ENCODE data around the gene GPR179.

GPR179 gene, protein sequence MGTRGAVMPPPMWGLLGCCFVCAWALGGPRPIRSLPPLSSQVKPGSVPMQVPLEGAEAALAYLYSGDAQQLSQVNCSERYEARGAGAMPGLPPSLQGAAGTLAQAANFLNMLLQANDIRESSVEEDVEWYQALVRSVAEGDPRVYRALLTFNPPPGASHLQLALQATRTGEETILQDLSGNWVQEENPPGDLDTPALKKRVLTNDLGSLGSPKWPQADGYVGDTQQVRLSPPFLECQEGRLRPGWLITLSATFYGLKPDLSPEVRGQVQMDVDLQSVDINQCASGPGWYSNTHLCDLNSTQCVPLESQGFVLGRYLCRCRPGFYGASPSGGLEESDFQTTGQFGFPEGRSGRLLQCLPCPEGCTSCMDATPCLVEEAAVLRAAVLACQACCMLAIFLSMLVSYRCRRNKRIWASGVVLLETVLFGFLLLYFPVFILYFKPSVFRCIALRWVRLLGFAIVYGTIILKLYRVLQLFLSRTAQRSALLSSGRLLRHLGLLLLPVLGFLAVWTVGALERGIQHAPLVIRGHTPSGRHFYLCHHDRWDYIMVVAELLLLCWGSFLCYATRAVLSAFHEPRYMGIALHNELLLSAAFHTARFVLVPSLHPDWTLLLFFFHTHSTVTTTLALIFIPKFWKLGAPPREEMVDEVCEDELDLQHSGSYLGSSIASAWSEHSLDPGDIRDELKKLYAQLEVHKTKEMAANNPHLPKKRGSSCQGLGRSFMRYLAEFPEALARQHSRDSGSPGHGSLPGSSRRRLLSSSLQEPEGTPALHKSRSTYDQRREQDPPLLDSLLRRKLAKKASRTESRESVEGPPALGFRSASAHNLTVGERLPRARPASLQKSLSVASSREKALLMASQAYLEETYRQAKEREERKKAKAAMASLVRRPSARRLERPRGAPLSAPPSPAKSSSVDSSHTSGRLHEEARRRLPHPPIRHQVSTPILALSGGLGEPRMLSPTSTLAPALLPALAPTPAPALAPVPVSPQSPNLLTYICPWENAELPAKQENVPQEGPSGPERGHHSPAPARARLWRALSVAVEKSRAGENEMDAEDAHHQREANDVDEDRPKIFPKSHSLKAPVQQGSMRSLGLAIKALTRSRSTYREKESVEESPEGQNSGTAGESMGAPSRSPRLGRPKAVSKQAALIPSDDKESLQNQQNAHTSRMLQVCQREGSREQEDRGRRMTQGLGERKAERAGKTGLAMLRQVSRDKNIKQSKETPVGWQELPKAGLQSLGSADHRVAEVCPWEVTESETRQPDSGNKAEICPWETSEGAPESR (N-terminal part only)

DNA sequence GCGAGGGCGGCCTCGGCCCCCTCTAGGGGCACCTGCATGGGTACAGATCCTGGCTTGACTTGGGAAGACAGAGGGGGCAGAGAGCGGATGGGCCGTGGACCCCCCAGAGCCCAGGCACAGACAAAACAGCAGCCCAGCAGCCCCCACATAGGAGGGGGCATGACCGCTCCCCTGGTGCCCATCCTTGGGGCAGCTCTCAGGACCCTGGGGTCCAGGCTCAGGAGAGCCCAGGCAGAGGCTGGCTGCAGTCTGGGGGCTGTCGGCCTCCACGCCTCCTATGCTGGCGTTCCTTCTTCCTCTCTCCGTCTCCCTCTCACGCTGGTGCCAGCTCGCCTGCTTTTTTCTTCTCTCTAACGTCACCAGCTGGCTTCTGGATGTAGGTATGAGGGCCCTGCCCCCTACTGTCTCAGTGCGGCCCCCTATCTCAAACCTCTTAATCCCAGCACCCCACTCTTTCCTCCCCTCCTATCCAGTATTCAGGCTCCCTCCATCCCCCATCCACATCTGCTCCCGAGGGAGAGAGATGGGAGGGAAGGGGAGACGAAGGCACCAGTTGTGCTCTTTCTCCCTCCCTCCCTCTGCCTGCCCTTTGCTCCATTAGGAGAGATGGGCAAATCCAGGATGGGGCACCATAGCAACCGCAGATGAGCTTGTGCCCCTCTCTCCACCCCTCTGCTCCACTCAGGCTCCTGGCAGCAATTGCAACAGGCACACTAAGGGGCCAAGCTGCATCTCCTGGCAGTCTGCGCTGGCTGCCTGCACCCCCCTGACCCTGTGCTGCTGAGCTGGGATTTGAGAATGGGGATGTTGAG lies at the start of gene GPR179:
Gene GPR179, minus strand, starts transcription at position 349 of the 812 bp plus-strand sequence. Its CDS starts 167 bp downstream, at position 182.
- no peak for DNase-seq (ENCODE audit: low spot score)

DNA sequence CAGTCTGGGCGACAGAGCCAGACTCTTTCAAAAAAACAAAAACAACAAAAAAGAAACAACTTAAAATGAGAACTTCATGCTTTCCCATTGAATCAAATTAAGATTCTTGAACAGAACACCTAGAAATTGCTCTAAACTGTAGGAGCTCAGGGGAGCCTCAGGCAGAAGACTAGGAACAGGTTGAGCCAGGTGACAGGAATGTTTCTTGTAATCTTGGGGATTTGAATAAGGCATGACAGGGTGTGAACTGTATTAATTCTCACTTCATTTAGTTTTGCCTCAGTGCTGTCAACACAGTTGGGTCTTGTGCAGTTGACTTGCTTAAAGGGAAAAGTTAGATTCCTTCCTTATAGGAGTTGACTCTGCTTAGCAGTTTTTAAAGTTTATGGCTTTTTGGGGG lies 35.7 kb upstream of the GPR179 start:
- no peak for DNase-seq (ENCODE audit: low spot score)

DNA sequence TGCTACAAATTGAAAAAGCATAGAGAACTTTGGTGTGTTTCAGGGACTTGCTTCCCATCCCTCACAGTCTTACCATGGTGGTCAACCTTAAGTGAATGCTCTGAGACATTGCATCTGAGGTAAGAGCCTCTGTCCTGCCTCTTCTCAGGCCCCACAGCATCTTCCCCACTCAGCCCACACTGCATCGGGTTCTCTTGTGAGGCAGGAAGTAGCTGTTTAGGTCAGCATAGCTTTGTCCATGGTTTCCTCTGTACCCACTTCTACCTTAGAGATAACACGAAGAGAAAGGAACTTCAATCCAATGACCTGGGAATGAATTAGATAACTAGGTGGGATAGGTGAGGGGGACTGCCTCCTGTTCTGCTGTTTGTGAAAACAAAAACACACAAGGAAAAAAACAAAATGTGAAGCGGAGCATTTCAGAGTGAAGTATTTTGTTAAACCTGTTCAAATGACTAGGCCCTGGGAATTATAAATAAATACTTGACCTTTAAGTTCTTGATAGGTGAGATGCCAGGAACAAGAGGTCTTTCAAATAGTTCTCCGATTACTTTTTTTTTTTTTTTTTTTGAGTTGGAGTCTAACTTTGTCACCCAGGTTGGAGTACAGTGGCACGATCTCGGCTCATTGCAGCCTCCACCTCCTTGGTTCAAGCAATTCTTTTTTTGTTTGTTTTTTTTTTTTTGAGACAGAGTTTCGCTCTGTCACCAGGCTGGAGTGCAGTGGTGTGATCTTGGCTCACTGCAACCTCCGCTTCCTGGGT lies 25.5 kb upstream of the GPR179 start:
- no peak for DNase-seq (ENCODE audit: low spot score)

DNA sequence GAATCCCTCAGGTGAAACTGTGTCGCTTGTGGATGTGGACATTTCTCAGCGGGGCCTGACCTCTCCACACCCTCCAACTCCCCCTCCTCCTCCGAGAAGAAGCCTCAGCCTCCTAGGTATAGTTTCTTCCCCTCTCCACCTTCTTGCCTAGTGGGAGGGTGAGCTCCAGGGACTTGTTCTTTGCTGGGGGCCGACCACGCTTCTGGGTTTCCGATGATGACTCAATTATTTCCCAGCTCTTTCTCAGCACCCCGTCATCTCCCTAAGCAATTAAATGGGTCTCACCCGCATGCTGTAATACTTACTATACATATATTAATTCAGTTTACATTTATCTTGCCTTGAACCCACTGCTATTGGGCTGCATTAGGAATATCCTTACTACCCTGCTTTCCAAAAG lies 21.0 kb upstream of the GPR179 start:
- DNase-seq (ENCODE audit: low spot score), result no peak

DNA sequence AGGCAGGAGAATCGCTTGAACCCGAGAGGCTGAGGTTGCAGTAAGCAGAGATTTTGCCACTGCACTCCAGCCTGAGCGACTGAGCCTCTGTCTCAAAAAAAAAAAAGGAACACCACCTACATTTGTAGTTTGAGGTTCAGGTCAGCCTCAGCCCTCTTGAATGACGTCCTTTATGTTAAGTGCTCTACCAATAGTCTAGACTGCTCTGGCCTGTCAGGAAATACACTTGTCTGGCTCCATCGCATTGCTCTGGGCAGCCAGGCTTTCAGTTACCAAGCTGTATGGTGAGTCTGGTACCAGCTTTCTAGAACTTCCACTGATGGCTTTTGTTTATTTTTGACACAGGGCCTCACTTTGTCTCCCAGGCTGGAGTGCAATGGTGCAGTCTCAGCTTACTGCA lies 19.3 kb upstream of the GPR179 start:
- DNase-seq (ENCODE audit: low spot score), result no peak

DNA sequence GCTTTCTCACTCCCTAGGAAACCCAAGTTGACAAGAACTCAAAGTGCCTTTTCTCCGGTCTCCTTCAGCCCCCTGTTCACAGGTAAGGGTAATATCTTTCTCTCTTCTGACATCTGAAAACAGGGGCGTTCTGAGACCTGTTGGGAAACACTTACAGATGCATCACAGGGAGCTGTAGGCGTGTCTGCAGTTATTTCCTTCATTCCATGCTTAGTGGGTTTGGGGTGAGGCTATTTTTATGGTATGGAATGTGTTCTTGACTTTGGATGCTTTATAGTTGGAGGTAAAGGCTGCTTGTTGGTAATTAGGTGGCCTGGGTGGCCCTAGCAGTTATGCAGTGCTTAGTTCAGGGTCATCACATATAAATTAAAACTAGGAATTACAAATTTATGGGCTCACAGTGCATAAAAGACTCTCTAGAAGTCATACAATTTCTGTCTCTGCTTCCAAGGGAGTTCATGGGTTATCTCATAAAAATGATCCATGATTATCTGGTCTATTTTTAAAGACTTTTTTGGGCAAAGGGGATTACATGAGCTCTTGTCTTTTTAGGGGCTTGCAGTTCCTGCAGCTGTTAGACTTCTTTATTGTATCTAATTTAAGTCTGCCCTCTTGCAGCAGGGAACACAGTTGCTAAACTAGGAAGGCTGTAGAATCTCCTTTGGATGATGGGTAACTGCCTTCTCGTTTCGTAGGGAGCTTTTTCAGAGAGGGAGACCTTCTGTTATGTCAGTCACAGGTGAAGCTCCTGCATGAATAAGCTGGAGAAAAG lies 18.1 kb upstream of the GPR179 start:
- DNase-seq (ENCODE audit: low spot score), result no peak

DNA sequence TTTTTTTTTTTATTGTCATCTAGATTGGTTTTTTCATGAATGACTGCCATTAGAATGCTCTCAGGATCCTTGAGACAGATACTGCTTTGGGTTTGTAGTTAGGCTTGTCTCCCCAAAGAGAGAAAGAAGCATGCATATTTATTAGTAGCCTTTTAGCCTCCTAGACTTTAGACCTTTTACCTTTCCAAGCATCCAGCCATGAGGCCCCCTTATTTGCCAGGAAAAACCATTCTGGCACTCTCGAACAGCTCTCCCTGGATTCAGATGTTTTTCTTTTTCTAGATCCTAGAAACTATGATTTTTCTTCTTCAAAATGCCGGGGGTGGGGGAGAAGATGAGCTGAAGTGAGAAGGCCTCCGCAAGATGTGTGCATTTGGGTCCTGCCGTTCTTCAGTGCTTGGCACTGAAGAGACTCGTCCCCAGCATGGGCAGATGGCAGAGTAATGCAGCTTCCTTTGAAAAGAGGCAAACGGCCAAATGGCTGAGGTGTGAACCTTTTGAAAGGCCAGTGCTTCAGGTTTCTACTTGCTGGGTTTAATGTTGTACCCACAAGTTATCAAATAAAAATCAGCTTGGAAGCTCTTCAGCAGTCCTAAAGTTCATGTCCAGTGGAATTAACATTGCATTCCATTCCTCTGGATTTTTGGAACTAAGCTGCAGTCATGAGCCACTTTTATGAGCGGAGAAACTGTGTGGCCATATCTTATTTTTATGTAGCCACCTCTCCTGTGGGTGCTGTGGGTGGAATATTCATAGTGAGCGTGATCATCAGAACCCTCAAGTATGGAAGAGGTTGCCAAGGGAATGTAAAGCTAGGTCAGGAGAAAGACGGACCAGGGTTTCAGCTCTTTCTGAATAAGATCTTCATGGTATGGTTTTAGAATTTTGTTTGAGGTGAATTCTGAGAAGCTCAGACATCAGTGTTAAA lies 15.1 kb upstream of the GPR179 start:
- no peak for DNase-seq (ENCODE audit: low spot score)

DNA sequence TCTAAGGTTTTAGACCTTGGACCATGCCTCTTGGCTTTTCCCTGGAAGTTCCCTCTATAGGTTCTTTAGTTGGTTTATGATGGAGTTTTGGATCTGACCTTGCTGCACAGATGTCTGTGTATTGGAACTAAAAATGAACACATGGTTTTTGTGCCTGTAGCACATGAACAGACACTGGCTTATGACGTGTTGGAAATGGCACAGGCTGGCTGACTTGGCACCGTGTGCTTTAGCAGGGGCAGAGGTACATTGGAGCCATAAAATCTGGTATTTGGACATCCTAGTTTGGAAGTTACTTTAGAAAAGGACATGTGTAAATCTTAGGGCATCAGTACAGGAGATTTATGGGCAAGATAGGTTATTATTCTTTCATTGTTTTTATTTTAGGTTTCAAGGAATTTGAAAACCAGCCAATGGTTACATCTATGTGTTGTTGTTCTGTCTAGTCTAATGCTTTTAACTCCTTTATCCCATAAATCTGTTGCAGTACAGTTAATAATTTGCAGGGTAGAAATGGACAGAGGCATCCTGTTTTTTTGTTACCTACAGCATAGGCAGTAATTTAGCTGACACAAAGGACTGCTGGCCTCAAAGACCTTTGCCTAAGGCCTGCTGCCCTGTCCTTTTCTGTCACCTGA lies 13.8 kb upstream of the GPR179 start:
- DNase-seq (ENCODE audit: low spot score), result no peak

DNA sequence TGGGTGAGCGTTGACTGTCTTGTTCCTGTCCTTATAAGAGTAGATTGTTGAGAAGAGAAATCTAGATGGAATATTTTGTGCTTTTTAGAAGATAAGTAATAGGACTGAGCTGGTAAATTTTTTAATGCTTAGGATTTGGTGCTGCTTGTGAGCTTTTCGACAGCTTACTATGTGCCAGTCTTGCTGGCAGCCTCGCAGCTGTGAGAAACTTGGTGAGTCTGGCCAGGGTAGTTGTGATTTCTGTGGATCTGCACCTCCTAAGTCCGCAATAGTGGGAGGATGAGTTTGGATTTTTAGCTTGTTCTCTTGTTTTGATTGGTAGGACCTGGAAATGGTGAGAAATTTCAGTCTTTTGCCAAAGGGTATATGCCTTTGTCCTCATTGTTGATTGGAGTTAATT lies 11.5 kb upstream of the GPR179 start:
- DNase-seq (ENCODE audit: low spot score), result no peak

DNA sequence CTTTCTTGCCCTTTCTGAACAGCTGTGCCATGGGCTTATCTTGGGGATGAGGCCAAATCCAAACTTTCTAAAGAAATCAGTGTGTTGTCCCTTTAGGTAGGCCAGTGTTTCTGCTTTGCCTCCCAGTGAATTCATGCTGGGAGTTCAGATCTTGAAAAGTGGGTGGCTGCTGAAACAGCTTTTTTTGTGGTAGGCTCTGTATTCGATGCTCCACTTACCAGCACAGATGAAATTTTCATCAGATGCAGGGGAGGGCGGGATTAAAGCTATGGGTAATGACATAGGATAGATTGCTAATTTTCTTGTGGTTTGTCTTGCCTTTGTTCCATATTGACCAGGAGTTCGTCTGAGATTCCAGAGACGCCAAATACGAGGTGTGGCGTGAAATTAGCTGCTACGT lies 10.7 kb upstream of the GPR179 start:
- DNase-seq (ENCODE audit: low spot score), result no peak

DNA sequence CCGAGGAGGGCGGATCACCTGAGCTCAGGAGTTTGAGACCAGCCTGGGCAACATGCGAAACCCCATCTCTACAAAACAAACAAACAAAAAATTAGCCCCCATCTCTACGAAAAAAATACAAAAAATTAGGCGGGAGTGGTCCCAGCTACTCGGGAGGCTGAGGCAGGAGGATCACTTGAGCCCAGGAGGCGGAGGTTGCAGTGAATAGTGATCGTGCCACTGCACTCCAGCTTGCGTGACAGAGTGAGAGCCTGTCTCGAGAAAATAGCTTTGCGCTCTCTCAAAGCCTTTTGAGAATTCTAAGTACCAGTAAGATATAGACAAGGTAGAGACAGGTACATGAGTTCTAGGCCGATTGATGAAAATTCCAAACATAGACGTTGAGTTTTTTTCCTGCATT lies 9.9 kb upstream of the GPR179 start:
- no peak for DNase-seq (ENCODE audit: low spot score)

DNA sequence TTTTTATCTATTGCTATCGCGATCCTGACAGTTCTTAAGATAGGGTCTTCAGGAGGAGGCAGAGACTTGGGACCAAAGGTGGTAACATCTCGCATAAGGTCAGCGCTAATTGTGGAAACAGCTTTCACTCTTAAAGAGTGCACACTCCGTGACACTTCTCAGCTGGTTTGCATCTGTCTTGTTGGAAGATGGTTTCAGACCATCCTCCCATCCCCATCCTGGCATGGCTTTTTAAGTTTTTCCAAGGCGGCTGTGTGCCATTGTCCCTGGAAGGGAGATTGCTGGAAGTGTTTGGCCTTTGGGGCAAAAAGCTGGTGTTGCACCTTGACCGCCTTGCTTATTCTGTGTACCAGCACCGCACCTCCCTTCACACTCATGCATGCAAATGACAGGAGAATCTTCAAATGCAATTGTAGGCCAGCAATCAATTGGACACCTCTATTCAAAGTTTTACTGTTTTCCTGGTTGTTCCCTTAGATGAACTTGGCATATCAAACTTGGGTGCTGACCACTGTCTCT lies 9.4 kb upstream of the GPR179 start:
- no peak for DNase-seq (ENCODE audit: low spot score)

DNA sequence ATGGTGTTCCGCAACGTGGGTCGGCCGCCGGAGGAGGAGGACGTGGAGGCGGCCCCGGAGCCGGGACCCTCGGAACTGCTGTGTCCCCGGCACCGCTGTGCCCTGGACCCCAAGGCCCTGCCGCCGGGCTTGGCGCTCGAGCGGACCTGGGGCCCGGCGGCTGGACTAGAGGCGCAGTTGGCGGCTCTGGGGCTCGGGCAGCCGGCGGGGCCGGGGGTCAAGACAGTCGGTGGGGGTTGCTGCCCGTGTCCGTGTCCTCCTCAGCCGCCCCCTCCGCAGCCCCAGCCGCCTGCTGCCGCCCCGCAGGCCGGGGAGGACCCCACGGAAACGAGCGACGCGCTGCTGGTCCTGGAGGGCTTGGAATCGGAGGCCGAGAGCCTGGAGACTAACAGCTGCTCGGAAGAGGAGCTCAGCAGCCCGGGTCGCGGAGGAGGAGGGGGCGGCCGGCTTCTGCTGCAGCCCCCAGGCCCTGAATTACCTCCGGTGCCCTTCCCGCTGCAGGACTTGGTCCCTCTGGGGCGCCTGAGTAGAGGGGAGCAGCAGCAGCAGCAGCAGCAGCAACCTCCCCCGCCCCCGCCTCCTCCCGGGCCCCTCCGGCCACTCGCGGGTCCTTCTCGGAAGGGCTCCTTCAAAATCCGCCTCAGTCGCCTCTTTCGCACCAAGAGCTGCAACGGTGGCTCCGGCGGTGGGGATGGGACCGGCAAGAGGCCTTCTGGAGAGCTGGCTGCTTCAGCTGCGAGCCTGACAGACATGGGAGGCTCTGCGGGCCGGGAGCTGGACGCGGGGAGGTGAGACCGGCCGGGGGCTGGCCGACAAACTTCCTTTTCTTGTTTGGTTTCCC lies 8.7 kb upstream of the GPR179 start:
- no peak for DNase-seq (ENCODE audit: low spot score)

DNA sequence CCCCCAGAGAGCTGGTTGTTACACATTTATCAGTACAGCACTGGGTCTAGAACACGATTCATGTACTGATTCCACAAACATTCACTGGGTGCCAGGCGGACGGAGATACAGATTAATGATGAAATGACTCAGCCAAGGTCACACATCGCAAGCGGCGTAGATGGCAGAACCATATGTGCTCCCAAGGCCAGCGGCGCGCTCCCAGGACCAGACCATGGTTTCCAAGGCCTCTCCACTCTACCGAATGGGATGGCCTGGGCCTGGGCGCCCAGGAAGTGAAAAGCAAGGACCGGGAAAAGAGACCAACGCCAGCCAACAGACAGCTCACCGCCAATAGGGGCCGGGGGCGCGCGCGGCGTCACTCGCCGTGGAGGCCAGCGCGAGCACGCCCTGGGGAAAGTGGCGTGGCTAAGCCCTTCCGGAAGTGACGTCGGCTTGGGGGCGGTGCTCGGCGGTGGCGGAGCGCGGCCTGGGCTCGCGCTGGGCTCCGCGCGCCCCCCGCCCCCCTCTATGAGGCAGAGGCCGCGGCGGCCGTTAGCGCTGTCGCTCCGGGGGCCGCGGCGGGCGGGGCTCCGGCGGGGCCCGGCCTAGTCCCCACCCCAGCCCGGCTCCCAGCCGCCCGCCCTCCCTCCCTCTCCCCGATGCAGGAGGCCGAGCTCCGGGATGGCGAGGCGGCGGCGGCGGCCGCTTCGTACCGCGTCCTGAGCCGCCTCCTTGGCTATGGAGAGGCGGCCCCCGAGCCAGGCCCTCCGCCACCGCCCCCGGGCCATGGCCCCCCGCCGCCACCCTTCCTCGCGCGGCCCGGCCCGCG lies 7.9 kb upstream of the GPR179 start, which contains the start of gene SOCS7:
Gene SOCS7, plus strand, starts transcription at position 433 of the 811 bp plus-strand sequence. Its CDS starts 209 bp downstream, at position 642.
- DNase-seq (ENCODE audit: low spot score), result peak; percentile 78

DNA sequence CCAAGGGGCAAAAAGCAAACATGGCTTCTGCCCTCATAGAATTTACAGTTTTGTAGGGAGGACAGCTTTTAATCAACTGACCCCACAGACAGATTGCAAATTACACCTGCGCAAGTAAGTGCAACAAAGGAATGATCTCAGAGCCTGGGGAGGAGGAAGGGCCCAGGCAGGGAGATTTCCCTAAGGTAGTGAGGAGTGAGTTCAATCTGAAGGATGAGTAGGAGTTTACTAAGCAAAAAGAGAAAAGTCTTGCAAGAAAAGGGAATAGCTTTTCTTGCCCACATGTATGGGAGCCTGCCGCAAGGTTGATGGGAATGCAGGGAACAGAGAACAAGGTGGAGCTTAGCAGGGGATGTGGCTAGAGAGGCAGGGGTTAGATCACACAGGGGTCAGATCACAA lies 6.3 kb upstream of the GPR179 start:
- no peak for DNase-seq (ENCODE audit: low spot score)

DNA sequence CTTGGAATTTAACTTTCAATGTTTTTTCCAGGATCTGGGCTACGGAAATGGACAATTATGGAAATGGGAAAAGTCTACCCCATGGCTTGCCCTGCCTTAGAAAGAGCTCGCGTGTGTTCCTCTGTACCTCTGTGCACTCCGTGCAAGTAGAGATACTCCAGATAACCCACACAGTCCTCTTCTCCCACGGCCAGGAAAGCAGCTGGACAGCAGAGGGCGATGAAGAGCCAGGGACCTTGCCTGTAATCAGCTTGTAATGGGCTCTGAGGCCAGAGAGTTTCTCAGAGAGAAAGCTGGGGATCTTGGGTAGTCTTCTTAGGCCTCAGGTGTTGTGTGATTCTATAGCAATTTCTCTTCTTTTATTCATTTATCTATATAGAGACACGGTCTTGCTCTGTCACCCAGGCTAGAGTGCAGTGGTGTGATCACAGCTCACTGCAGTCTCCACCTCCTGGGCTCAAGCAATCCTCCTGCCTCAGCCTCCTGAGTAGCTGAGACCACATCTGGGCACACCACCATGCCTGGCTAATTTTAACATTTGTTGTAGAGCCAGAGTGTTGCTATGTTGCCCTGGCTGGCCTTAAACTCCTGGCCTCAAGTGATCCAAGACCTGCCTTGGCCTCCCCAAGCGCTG lies 5.5 kb upstream of the GPR179 start:
- peak; percentile 69 for DNase-seq (ENCODE audit: low spot score)

Data from COLO829 (cell line).